ENCODE measurements around the gene MRPL43. TPM values are rescaled to one million over a fixed set of nuclear protein-coding genes. Genes with fewer than 3 reads are reported as not detected.

The MRPL43 gene
- total RNA-seq, 1 experiment from 2014 or later, result 120 TPM

DNA sequence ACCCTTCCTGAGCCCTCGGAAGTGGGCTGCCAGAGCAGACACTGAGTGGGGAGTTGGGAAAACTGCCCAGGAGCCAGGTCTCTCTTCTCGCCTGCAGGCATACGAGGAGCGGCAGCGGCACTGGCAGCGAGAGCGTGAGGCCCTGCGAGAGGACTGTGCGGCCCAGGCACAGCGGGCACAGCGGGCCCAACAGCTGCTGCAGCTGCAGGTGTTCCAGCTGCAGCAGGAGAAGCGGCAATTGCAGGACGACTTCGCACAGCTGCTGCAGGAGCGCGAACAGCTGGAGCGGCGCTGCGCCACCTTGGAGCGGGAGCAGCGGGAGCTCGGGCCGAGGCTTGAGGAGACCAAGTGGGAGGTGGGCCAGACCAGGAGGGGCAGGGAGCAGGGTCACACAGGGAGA, 18.1 kb upstream of the MRPL43 start:
- no peak for DNase-seq (ENCODE audit: low read depth)

DNA sequence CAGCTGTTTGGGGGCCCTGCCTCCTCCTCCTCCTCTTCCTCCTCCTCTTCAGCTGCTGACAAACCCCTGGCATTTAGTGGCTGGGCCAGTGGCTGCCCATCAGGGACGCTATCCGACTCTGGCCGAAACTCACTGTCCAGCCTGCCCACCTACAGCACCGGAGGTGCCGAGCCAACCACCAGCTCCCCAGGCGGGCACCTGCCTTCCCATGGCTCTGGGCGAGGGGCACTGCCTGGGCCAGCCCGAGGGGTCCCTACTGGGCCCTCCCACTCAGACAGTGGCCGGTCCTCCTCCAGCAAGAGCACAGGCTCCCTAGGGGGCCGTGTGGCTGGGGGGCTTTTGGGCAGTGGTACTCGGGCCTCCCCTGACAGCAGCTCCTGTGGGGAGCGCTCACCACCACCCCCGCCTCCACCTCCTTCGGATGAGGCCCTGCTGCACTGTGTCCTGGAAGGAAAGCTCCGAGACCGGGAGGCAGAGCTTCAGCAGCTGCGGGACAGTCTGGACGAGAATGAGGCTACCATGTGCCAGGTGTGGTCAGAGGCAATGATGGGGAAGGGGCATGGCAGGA, 16.4 kb upstream of the MRPL43 start:
- no peak for DNase-seq (ENCODE audit: low read depth)

DNA sequence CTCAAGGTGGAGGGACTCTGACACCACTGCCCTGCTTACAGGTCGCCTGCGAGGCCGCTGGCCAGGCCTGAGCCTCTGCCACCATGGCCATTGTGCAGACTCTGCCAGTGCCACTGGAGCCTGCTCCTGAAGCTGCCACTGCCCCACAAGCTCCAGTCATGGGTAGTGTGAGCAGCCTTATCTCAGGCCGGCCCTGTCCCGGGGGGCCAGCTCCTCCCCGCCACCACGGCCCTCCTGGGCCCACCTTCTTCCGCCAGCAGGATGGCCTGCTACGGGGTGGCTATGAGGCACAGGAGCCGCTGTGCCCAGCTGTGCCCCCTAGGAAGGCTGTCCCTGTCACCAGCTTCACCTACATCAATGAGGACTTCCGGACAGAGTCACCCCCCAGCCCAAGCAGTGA, 15.2 kb upstream of the MRPL43 start:
- no peak for DNase-seq (ENCODE audit: low read depth)

DNA sequence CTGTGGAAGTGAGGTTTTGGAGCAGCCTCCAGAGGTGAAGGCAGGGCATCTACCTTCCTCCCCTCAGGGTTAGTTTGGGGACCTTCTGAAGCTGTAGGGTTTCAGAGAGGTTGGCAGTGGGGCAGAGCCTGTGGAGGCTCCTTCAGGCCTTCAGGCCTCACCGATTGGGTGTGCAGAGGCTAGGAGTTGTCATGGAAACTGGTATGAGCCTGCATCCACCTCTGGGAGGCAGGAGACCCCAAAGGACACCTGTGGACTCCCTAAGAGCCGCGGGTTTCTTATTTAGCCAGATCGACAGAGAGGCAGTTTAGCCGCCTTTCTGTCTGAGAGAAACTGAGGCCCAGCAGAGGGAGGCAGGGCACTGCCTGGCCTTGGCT, 14.3 kb upstream of the MRPL43 start:
- DNase-seq (ENCODE audit: low read depth), result no peak

DNA sequence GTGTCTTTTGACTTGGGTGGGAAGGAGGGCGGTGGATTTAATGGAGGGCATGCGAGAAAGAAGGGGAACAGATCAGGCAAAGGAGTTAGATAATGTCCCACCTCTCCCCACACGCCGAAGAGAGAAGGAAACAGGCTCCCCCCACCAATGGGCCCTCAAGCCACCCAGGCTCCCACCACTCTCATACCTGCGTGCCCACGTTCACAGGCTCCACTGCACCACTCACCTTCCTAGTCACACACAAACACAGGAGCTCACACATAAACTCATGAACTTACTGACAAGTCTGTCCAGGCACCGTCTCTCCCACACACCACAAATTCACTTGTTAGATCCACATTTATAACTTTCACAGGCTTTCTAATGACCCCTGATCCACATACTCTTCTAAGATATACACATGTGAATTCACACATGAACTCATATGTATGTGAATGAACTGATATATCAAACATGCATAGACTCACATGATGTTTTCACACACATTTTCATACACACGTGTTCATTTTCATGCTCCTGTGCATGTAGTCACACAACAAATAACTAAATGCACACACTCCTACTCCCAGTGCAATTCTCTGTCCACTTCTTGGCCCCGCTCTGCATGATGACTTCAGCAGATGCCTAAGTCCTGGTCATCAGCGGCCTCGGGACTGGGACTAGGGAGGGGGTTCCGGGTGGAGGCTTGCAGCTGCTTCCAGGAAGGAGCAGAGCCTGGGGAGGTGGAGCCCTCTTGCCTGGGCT, 13.8 kb upstream of the MRPL43 start:
- DNase-seq (ENCODE audit: low read depth), result peak; percentile 69

DNA sequence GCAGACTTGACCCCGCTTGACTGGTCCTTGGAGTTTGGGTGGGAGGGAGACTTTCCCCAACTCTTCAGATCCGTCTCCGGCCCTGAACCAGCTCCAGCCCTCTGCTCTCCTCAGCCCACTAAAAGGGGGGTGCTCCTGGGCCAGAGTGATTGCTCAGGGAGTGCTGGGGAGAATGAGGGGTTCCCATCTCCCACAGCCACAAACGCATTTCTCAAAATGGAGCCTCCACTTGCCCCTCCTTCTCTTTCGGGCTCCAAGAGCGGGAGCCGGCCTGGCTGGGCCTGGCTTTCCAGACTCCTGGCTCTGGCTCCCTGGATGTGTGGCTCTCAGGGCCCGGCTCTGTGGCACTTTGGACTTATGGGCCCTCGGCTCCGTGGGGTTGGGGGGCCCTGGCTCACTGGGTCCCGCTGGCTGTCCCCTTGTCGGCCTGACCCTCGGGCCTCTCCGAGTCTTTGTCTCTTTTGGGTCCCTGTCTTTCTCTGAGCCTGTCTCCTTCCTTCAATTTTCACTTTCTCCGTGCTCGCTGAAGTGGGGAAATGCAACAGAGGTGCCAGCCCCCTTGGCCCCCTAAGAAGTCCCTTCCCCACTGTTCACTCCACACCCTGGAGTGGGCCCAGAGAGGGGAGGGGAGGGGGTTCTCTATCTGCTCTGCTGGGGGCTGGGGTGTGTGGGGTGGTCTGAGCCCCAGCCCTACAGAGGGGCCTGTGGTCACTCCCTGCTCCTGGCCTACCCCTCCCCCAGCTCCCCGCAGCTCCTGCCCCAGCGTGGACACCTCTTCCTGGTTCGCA, 13.0 kb upstream of the MRPL43 start:
- peak; percentile 24 for DNase-seq (ENCODE audit: low read depth)

DNA sequence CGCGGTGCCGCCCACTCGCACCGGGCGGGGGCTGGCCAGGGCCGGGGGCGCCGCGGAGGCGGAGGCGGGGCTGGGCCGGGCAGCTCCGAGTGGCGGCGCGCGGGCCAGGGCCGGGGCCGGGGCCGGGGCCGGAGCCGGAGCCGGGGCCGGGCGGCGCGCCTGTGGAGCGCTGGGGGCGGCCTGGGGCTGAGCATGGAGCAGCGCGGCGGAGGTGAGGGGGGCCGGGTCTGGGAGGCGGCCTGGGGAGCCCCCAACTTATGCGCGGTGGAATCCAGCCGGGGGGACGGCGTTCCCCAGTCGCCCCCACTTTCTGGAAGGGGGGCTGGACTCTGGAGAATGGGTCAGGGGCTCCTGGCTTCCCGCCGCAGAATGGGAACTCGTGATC, 12.4 kb upstream of the MRPL43 start, which contains the start of gene LZTS2:
Gene LZTS2, plus strand, starts transcription at position 67 of the 385 bp plus-strand sequence. CDS start 2,731 bp downstream, outside the sequence.
- DNase-seq (ENCODE audit: low read depth), result no peak

DNA sequence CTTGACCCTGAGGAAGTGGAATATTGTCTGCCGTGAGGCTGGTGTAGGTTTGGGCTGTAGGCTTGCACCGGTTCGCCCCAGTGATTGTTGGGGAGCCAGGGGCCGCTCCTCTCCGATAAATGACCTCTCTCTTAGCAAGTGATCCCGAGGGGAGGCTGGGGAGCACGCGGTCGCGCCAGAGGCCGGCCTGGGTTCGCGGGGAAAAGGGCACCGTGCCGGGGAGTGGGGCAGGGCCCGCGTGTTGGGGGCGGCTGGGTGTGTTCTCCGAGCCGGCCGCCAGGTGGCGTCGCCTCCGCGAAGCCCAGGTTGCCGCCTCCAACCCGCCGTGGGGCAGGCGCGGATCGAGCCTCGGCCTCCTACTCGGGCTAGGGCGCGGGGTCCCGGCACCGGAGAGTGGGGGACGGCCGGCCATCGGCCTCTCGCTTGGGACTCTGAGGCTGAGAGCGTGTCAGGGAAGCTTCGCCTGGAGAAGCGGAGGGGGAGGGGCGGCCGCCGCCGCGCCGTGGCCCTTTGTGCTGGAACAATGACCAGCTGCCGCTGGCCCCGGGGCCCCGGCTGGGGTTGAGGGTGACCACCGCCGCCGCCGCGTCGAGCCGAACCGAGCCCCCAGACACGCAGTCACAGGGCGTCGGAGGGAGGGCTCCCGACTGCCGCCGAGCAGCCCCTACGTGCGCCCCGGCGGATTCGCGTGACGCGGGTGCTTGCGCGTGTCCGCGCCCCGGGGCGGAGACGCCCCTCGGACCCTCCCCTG, 11.9 kb upstream of the MRPL43 start:
- DNase-seq (ENCODE audit: low read depth), result peak; percentile 66

DNA sequence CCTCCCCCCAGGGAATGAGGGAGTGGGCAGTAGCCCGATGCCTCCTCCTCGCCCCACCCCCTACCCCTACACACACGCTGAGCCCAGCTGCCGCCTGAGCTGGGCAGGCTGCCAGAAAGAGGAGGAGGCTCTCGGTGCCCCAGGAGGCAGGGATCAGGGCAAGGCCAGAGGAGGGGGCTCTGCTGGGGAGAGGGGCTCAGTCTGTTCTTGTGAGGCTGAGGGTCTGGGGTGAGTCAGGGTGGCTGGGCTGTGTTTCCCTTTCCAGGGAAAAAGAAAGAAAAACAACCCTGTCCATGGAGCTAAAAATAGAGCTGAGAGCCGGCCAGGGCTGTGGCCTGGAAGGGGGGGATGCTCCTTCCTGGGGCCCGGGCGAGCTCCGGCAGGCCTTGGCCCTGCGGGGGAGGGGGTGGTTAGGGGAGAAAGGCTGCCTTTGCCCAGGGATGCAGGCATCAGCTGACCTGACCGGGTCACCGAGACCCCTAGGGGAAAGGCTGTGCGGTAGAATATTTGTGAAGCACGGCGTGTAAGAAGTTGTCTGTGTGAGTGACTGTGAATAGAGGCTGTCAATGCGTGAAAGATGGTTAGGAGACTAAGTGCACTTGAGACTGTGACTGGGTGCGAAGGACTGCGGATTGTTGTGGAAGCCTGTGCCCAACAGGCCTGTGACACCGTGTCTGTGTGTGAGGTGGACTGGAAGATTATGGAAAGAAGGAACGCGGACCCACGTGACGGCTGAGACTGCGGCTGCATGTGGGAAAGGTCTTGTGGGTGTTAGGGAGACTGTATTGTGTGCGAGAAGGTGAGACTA, 11.1 kb upstream of the MRPL43 start:
- DNase-seq (ENCODE audit: low read depth), result peak; percentile 79

DNA sequence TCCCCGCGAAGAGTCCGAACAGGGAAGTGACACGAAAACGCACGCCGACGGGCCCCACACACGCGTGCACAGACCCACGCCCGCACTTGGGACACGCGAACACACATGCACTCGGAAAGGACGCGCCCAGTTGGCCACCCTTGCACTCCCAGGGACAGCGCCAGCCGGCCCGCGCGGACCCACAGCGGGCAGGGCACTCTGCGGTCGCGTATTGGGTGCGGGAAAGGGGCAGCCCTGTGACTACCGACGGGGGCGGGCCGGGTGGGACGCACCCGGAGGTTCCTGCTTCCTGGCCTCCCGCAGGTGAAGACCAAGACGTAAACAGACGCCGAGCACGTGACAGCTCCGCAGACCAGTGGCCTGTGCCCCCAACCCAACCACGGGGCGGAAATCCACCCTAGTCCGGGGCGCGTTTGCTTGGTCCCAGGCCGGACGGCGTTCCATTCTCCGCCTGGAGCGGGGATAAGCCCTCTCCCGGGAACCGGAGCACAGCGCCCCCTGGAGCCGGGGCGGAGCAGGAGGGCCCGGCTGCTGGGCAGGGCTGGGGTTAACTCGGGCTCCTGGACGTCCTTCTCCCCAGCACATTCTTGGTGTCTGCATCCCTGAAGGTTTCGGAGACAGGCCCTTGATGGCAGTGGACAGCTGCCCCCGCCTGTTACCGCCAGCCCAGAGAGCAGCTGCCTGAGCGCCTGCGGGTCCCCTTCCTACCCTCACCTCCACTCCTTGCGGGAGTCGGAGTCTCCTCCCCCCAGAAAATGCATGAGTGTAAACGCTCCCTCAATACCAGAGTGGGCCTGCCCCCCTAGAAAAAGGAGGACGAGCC, 10.3 kb upstream of the MRPL43 start:
- peak; percentile 77 for DNase-seq (ENCODE audit: low read depth)

DNA sequence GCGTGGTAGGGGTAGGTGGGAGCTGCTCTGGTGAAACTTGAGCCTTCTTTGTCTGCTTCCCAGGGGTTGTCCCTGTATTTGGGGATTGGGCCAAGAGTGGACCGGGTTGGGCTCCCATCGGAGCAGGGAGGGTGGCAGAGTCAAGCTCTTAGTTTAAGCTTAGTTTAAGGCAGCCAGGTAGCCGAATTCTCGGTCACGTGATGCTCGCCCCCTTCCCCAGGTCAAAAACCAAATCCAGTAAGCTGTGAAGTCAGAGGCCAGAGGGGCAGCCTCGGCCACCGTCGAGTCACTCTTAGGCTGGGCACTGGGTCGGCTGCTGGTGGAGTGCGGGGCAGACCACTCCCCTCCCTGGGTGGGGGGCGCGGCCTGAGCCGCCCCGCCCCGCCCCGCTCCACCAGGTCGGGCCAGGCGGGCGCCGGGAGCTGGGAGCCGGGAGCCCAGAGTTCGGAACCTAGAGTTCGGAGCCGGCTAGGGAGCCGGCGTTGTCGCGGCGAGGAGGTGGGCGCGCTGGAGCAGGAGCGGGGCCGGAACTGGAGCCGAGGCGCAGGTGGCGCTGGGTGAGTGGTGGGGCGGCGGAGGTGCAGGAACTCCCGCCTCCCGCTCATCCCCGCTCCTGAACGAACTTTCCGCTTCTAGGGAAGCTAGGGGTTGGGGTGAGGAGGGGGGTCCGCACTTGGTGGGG, 9.5 kb upstream of the MRPL43 start:
- DNase-seq (ENCODE audit: low read depth), result peak; percentile 28

DNA sequence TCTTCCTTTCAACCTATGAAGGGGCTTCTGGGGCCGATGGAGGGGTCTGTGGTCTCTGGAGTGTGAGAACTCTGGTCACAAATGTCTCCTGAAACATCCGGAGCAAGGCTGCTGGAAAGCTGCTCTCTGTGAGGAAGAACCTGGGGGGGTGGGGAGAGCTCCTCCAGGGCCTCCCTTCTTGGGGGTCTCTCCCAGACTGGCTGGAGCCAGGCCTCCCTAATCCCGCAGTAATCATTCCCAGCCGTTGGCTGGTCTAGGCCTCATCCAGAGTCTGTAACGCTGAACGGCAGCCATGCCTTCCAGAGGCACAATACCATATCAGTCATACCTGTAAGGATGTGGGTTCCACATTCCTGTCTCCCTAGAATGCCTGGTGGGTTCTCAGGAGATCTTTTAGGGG, 7.9 kb upstream of the MRPL43 start:
- DNase-seq (ENCODE audit: low read depth), result no peak

DNA sequence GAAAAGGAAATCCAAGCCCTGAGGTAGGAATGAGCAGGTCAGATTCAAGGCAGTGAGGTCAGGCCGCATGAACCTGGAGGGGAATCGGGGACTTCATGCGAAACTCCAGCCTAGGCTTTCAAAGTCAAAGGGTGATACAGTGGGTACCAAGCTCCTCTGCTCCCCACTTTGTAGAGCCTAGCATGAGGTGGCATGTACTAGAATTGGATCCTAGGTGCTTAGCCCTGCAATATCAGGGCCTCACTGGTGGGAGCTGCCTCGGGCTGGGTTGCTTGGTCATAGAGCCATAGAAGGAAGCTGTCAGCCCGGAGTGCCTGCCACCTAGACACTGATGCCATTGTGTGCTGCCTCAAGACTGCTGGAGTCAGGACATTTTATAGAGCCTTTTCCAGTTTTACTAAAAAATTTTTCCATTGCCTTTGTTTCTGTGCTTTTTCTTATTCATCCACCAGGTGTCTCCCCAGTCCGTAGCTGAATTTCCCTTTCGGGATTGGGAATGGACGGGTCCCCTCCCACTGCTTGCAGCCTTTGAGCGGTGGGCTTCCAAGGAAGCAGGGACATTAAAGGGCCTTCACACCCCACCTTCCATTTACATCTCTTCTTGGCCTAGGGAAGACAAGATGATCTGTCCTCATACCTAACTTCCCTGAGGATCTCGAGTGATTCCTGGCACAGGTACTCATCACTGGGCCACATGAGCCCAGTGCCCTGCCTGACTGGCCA, 6.8 kb upstream of the MRPL43 start:
- peak; percentile 52 for DNase-seq (ENCODE audit: low read depth)

DNA sequence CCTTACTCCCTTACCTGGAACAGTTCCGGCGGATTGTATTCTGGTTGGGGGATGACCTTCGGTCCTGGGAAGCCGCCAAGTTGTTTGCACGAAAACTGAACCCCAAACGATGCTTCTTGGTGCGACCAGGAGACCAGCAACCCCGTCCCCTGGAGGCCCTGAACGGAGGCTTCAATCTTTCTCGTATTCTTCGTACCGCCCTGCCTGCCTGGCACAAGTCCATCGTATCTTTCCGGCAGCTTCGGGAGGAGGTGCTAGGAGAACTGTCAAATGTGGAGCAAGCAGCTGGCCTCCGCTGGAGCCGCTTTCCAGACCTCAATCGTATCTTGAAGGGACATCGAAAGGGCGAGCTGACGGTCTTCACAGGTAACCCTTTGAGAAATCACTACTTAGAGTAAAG, 1.8 kb upstream of the MRPL43 start:
- DNase-seq (ENCODE audit: low read depth), result no peak

DNA sequence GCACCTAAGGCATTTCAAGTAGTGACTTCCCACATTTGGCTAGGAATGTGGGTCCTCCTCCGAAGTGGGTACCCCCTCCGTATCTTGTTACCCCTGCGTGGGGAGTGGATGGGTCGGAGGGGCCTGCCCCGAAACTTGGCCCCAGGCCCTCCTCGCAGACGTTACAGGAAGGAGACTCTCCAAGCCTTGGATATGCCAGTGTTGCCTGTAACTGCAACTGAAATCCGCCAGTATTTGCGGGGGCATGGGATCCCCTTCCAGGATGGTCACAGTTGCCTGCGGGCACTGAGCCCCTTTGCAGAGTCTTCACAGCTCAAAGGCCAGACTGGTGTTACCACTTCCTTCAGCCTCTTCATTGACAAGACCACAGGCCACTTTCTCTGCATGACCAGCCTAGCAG, 869 bp upstream of the MRPL43 start:
- DNase-seq (ENCODE audit: low read depth), result no peak

DNA sequence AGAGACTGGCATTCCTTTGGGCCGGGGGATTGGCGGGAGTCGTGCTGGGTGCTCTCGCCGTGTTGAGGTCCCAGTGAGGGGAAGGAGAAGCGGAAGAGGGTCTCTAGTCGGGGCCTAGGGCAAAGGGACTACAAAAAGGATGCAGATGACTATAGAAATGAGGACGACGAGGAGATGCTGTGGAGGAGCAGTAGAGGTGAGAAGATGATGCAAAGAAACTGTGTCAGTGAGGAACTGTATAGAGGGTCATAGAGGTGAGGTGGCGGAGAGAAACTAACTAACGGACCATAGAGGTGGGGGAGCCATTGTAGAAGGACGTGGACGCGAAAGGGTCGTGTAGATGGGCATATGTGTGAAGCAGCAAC, 370 bp upstream of the MRPL43 start:
- DNase-seq (ENCODE audit: low read depth), result no peak

DNA sequence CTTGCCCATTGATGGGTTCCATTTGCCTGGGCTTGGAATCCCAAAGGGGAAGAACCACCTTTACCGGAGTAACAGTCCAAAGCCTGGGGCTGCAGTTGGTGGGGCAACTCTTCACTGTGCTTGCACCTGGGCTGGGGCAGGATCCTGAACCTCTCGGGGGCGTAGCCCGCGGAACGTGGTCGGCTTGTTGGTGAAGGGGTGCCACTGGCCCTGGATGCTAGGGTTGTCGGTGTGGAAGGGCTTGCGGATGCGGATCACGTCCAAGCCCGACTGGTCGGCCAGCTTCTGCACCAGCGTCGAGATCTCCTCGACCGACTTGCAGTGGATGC, 710 bp downstream of the MRPL43 start:
- no peak for DNase-seq (ENCODE audit: low read depth)

DNA sequence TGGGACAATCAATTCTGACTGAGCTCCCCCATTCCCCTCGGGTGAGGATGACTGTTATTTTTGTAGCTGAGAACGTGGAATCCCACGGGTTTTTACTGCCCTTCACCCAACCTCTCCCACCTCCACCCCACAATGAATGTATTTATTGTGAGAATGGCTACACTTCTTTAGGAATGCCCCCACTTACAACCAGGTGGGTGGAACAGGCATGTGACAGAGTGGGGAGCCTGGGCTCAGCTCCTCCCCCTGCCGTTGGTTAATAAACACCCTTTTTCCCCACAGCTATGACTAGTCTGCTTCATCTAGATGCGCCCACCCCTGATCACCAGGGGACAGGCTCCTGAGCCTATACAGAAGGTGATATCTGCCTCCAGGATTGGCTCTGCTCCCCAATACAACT, 2.0 kb downstream of the MRPL43 start:
- no peak for DNase-seq (ENCODE audit: low read depth)

DNA sequence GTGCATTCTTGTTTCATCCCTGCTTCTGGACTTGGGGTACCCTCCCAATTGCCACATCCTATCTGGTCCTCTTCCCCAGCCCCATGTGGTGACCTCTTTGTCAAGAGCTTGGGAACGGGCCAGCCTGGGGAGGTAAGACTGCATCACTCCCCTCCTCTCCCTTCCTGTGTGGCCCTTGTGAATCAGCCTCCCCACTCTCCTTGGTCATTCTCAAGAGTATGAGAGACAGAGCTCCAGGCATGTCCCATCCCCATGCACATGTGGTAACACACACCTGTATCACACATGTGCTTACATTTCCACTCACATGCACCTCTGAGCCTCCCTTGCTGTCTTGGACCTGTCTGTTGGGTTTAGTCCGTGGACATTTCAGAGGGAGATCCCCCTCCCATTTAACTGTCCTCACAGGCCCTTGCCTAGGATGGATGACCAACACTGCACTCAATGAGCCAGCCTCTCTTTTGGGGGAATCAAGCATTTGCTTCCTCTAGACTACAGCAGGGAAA, 2.6 kb downstream of the MRPL43 start:
- DNase-seq (ENCODE audit: low read depth), result no peak

Measured in HT1080 (cell line).